H1 (cell line): Measurements from ENCODE around the gene RNF130. TPM values are rescaled to one million over a fixed set of nuclear protein-coding genes. Genes with fewer than 3 reads are reported as not detected.

Experiments used
- BCL11A ChIP-seq, 2 experiments: IDR thresholded peaks; one replicate each; pipeline ENCODE4 v1.6.1; 2011; ENCODE audit warnings: low read depth in 2 of 2, low read length in 2 of 2, mild to moderate bottlenecking in 2 of 2
- CBX5 ChIP-seq: fragments of 300-800, 300-1000 bp; sonication (generic); IDR thresholded peaks from 2 replicates; pipeline ENCODE4 v1.7.1; 2016; ENCODE audit warnings: antibody characterized with exemption, low read length, low read depth
- CBX8 ChIP-seq: fragments of 300-800, 300-1000 bp; sonication (generic); IDR thresholded peaks from 2 replicates; pipeline ENCODE4 v1.7.1; 2016; ENCODE audit warnings: low read depth, low read length, borderline replicate concordance
- CHD7 ChIP-seq: fragments of 300-600 bp; sonication (generic); IDR thresholded peaks from 2 replicates; pipeline ENCODE4 v1.7.1; 2012; ENCODE audit warnings: low read length, moderate library complexity, mild to moderate bottlenecking, inconsistent platforms; ENCODE audit not compliant: insufficient replicate concordance
- HDAC6 ChIP-seq: IDR thresholded peaks from one replicate; pipeline ENCODE4 v1.7.1; 2012; ENCODE audit warnings: low read depth, mild to moderate bottlenecking, inconsistent platforms, low read length, moderate library complexity
- NRF1 ChIP-seq: IDR thresholded peaks from 2 replicates; pipeline ENCODE4 v1.6.1; 2011; ENCODE audit warnings: mild to moderate bottlenecking, low read depth, low read length, improper control_type of control experiment
- RNF2 ChIP-seq: fragments of 200-900, 300-1000 bp; sonication (generic); IDR thresholded peaks from 2 replicates; pipeline ENCODE4 v1.7.1; 2016; ENCODE audit warnings: borderline replicate concordance, low read depth, mild to moderate bottlenecking, antibody characterized with exemption, low read length; ENCODE audit not compliant: poor library complexity, severe bottlenecking; ENCODE audit errors: missing control alignments
- TBP ChIP-seq: IDR thresholded peaks from 2 replicates; pipeline ENCODE4 v1.6.1; 2011; ENCODE audit warnings: low read depth, low read length, improper control_type of control experiment
- polyA plus RNA-seq, 7 experiments: library from polyadenylated mRNA; depleted of rRNA in 3 of 7; stranded (reverse) in 5 of 7; unstranded in 2 of 7; fragments of >200 nt in 5 of 7; fragments of 200-250 nt in 2 of 7; gene quantifications; 1 replicate in 5 of 7; 2 replicates in 1 of 7; 4 replicates in 1 of 7; pipeline versions ENCODE4 v1.2.1 to v1.2.3, GENCODE V29; 2011 to 2013; ENCODE audit warnings: missing spikeins in 2 of 7, mixed read lengths in 2 of 7
- total RNA-seq: library from RNA; stranded (reverse); fragmentation: NEBNext Ultra II Directional; extraction: Animal tissue kit (Norgen Biotek cat#: 25700); gene quantifications from 2 replicates; pipeline ENCODE4 v1.2.1, GENCODE V29; 2021

Gene RNF130
- total and polyA plus RNA-seq, 2 of the 8 experiments (the other 6 are each of a cell fraction or from before 2014, with no cell fraction given): 65.1 to 70.0 TPM

- TF ChIP-seq CHD7: no peak
- no peak for TF ChIP-seq HDAC6
- no peak for TF ChIP-seq CBX8
- no peak for TF ChIP-seq CBX5
- TF ChIP-seq RNF2: no peak
- no peak for TF ChIP-seq BCL11A (IDR thresholded peaks at IDR 0.05; ENCODE audit: low read depth in 2 of 2, low read length in 2 of 2)
- no peak for TF ChIP-seq TBP
- no peak for TF ChIP-seq NRF1
Measured at GRCh38 chr5:180093241-180093640, 21.7 kb upstream of the RNF130 start (continued).
